H1 (cell line): Measurements from ENCODE around the gene ANXA7. TPM values are rescaled to one million over a fixed set of nuclear protein-coding genes. Genes with fewer than 3 reads are reported as not detected.

Experiments used
- BACH1 ChIP-seq: IDR thresholded peaks from 2 replicates; pipeline ENCODE4 v1.6.1; 2012; ENCODE audit warnings: low read length, improper control_type of control experiment
- BRCA1 ChIP-seq: IDR thresholded peaks from 2 replicates; pipeline ENCODE4 v1.6.1; 2012; ENCODE audit warnings: low read depth, low read length, improper control_type of control experiment
- NRF1 ChIP-seq: IDR thresholded peaks from 2 replicates; pipeline ENCODE4 v1.6.1; 2011; ENCODE audit warnings: mild to moderate bottlenecking, low read depth, low read length, improper control_type of control experiment
- SP4 ChIP-seq: IDR thresholded peaks from 2 replicates; pipeline ENCODE4 v1.6.1; 2012; ENCODE audit warnings: low read length, inconsistent platforms
- TAF1 ChIP-seq: IDR thresholded peaks from 2 replicates; pipeline ENCODE4 v1.6.1; 2011; ENCODE audit warnings: mild to moderate bottlenecking, low read depth, low read length
- polyA plus RNA-seq, 7 experiments: library from polyadenylated mRNA; depleted of rRNA in 3 of 7; stranded (reverse) in 5 of 7; unstranded in 2 of 7; fragments of >200 nt in 5 of 7; fragments of 200-250 nt in 2 of 7; gene quantifications; 1 replicate in 5 of 7; 2 replicates in 1 of 7; 4 replicates in 1 of 7; pipeline versions ENCODE4 v1.2.1 to v1.2.3, GENCODE V29; 2011 to 2013; ENCODE audit warnings: missing spikeins in 2 of 7, mixed read lengths in 2 of 7
- total RNA-seq: library from RNA; stranded (reverse); fragmentation: NEBNext Ultra II Directional; extraction: Animal tissue kit (Norgen Biotek cat#: 25700); gene quantifications from 2 replicates; pipeline ENCODE4 v1.2.1, GENCODE V29; 2021
- TF ChIP-seq, protein P1 (sequence below): IDR thresholded peaks from 2 replicates; pipeline ENCODE4 v1.6.1; 2011; ENCODE audit warnings: low read depth, mild to moderate bottlenecking, low read length; ENCODE audit not compliant: insufficient read depth

The ANXA7 gene
- total and polyA plus RNA-seq, 2 of the 8 experiments (the other 6 are each of a cell fraction or from before 2014, with no cell fraction given): 37.1 to 63.6 TPM

DNA sequence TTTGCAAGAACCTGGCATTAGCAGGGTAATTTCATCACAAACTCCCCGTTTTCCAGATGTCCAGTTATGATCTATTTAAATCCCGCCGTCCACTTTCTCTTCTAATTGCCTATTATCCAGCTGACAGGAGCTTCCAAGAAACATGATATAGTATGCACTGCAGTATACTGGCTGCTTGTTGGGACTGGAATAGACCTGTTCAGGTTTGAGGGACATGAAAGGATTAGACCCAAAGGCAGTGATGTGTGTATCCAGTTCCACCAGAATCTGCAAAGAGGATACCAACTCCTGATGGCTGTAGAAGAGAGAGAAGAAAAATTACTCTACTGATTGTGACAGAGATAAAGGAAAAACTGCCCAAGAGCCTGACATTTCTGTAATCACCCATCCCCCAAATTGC, 10.6 kb upstream of the ANXA7 start (continued):
- no peak for TF ChIP-seq BRCA1
- no peak for TF ChIP-seq TAF1
- TF ChIP-seq NRF1: no peak
- TF ChIP-seq, protein P1, sequence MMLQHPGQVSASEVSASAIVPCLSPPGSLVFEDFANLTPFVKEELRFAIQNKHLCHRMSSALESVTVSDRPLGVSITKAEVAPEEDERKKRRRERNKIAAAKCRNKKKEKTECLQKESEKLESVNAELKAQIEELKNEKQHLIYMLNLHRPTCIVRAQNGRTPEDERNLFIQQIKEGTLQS: no peak
- TF ChIP-seq BACH1: no peak
- no peak for TF ChIP-seq SP4
